ENCODE data around the gene CBLB.

CBLB gene

DNA sequence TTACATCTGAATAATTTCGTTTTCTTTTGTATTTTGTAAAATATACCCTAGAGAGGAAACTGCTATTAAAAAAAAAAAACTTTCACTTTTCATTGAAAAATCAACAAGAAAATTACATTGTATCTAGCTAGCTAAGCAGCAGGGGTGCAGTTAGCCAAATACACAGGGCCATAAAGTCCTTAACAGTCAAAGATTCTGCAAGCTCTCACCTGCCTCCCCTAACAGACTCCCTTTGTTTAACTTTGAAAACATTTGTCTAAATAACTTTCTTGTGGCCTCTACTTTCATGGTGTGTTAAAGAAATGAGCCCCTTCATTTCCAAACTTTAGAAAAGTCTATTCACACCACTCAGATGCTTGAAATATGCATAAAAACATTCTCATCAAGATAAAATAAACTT lies 23.3 kb downstream of the CBLB start:
- FAIRE-seq, result no peak

DNA sequence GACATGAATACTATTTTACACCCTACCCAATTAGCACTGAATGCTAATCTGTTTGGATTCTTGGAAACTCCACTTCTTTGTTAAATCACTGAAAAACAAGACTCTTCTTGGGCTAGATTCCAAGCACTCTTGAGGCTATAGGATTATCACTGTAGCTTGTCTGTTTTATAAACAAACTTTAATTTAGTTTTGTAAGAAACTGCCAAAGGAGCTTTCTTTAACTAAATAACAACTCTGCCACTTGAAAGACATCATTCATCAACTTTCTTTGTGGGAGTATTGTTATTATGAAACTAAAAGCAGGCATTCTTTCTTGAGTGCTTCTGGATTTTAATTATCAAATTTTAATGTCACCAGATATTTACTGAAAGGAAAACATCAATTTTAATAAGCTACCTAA lies 24.1 kb downstream of the CBLB start:
- FAIRE-seq, result no peak

DNA sequence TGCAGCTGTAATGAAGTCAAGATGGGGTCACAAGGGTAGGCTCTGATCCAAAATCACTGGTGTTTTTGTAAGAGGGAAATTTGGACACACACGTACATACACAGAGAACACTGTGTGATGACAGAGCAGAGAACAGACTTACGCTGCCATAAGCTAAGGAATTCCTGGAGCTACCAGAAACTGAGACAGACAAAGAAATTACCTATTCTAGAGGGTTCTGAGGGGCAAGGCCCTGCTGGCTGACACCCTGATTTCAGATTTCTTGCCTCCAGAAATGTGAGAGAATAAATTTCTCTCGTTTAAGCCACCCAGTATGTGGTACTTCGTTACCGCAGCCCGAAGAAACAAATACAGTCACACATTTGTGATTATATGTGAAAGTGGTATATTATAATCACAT lies 24.8 kb downstream of the CBLB start:
- no peak for FAIRE-seq

DNA sequence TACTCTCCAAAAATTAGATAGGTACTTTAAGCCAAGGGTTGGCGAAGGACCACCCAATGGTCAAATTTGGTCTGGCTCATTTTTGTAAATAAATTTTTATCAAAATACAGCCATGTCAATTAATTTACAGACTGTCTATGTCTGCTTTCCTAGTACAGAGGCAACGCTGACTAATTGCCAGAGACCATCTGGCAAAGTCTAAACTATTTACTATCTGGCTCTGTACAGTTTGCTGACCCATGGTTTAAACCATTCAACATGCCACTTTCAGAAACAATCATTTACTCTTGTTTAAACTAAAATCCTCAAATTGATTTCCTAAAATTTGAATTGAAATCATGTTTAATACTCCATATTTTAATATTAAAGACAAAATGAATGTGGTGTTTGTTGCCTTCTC lies 25.9 kb downstream of the CBLB start:
- FAIRE-seq, result no peak

DNA sequence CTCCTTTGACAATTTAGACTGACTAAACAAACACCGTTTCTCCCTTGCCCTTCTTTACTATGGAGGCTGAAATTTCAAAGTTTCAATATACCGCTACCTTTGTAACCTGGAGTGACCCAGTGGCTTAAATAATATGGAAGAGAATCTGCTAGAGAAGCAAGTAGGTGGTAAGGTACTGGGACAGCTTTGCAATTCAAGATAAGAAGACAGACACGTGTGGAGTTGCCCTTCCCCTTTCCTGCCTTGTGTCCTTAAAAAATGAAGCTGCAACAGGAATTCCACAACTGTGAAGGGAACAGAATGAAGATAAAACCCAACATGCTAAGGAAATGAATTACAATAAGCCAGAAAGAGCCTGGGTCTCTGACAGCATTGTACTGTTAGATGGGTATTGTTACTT lies 26.4 kb downstream of the CBLB start:
- FAIRE-seq, result no peak

DNA sequence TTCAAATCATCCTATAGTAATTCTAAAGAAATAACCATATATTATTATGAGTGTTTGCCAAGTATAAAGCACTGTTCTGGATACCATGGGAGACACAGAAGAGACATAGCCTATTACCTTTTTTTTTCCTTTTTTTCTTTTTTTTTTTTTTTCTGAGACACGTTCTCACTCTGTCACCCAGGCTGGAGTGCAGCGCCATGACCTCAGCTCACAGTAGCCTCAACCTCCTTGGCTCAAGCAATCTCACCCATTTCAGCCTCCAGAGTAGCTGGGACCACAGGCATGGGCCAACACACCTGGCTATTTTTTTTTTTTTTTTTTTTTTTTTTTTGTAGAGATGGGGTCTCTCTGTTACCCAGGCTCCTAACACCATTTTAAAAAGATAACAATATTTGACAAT lies 30.9 kb downstream of the CBLB start:
- no peak for FAIRE-seq

DNA sequence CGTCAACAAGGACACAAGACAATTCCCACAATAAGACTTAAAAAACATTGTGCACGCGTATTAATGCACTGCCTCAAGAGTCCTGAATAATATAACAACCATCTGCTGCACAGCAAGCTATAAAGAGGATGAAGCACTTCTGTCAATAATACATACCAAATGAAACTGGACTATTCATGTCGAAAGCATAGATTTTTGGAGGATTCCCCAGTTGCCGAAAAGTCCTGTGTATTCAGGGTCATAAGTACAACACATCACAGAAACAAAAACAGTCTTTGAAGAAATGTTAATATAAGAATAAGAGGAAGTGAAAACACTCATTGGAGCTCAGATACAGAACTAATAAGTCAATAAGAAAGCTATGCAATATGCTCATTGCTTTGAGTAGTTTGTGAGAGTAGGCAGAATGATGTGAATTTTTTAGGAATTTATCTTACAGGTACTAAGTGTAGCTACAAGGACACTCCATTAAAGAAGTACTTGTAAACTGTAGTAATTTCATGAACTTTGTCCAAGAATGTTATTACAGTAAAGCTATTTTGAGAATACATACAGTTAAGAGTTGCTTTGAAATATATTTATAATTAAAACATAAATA lies 31.6 kb downstream of the CBLB start:
- FAIRE-seq, result no peak

DNA sequence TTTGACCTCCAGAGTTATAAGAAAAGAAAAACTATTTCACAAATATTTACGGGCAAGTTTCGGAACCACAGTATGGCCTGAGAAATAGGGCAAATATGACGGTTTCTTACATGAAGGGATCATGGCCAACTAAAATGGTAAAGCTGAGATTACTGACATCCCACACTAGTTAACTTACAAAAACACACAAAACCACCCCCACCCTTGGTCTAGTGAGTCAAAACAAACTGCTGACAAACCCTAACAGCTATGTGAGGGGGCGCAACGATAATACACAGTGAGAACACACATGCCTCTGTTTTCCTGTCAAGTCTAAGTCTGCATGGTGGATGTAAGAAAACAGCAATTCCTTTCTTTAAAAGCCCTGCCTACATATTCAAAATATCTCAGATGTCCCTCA lies 32.3 kb downstream of the CBLB start:
- no peak for FAIRE-seq

DNA sequence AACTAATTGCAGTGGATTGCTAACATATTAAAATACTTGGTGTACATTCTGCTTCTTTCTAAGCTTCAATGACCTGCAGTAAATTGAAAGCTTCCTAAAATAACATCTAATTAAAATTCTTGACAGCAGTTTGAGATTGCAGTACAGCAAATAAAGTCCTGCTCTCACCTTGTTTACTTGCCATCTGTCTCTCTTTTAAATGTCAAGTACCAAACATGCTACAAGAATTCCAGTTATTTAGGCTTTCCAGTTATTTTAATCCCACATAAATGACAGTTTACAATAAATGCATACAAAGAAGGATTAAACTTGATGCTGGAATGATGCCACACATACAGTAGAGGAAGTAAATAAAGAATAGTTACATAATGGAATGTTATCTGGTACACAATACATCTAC lies 33.2 kb downstream of the CBLB start:
- FAIRE-seq, result no peak

DNA sequence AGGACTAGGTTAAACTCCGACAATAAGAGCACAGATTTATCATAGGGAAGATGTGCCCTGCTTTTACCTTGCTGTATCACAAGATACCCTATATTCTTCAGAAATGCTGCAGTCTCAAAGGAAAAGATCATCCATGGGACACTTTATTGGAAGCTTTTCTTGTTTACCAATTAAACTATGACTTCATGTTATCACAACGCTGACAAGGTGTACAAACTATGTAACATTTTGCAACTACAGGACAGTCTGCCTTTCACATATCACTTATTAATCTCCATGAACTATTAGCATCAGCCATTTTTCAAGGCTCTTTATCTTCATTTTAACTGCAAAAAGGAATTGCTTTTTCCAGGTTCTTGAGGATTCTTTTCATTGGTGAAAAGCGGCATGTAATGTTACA lies 34.0 kb downstream of the CBLB start:
- no peak for FAIRE-seq

DNA sequence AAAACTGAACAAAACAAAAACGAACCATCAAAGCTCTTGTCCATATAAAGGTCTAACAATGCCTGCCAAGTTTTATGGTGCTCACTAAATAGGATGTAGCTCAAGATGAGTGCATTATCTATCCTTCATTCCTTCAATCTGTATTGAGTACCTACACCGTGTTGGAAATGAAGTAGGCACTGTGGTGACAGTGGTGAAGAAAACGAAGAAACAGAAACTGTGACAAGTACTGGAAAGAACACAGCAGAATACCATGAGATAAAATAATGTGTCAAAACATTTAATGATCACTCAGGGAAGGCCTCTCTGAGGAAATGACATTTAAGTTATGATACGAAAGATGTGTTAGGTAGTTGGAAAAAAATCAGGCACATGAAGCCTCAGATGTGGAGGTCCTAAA lies 36.2 kb downstream of the CBLB start:
- FAIRE-seq, result no peak

DNA sequence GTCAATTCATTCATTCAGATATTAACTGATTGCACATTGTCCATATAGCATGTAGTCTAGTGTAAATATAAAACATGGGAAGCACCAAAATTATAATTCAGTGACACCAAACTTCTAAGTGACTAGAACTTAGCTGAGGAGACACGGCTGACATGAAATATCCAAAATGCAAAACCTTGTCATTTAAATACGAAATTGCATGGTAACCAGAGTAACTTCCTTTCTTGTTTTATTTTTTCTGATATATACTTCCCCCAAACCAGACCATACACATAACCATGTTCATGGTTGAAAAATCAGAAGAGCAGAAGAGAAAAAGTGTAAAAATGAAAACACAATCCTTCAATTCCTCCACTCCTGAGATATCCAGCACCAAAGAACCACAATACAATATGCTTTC lies 38.0 kb downstream of the CBLB start:
- no peak for FAIRE-seq

DNA sequence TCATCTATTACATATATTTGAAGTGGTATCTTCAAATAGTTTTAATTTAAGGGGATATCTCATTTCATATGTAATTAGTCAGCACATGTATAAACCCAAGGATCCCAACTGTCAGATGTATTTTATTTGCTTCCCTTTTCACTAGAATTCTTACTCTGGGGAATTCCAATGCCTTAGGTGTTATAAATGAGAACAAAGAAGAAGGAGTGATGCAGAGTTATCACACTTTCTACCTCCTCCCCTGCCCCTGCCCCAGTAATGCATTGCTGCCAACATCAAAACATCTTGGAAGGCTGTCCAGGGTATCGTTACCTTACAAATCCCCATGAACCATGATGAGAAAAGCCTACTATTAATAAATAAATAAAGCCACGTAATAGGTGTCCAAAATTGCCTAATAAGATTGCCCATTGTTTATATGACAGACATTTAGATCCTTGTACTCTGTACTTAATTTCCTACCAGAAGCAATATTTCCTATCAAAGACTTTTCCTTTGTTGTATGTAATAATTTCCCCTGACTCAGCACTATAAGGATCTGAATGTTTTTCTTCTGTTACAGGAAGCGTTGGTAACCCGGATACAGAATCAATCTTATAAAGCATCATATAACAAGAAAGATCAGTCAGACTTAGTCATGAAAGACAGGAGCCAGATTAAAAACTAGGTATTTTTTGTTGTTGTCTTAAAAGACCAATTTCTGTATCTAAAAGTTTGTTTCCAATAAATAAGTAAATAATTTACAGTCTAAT lies 38.8 kb downstream of the CBLB start:
- no peak for FAIRE-seq

DNA sequence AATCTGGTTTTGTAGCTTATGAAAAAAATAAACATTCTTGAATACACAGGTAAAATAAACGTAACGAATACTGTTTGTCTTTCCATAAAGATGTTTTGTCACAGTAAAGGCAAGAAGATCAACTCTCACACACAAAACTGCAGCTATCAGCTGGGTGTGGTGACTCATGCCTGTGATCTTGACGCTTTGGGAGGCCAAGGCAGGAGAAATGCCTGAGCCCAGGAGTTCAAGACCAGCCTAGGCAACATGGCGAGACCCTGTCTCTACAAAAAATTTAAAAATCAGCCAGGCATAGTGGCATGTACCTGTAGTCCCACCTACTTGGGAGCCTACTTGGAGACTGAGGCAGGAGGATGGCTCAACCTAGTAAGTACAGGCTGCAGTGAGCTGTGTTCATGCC lies 39.6 kb downstream of the CBLB start:
- FAIRE-seq, result no peak

DNA sequence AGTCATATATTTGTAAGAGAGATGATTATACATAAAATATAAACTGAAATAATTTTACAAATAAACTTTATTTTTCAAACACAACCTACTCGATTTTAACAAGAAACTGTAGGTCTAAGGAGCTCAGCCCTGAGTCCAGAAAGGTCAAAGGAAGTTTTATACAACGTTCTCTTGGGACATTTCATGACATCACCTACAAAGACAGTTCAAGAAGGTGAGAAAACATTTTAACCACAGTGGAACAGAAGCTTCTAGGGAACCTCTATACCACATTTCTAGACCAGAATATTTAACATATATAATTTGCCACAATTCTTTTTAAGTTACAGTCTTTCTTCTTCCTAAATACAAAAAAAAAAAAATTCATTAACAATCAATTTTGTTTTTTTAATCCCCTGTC lies 40.1 kb downstream of the CBLB start:
- no peak for FAIRE-seq

DNA sequence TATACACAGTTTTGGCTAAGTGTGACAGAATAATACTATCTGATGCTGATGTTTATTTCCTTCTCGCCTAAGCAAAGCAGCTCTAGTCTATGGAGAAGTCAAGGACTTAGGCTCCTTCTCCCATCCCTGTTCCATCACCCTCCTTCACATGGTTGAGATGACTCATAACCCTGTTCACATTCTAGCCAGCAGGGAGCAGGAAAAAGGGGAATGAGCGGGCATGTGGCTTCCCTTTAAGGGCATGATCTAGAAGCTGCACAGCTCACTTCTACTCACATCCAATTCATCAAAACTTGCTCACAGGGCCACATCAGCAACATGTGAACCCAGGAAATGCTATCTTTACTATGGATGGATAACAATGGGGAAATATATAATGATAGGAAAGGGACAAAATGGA lies 40.9 kb downstream of the CBLB start:
- FAIRE-seq, result no peak

DNA sequence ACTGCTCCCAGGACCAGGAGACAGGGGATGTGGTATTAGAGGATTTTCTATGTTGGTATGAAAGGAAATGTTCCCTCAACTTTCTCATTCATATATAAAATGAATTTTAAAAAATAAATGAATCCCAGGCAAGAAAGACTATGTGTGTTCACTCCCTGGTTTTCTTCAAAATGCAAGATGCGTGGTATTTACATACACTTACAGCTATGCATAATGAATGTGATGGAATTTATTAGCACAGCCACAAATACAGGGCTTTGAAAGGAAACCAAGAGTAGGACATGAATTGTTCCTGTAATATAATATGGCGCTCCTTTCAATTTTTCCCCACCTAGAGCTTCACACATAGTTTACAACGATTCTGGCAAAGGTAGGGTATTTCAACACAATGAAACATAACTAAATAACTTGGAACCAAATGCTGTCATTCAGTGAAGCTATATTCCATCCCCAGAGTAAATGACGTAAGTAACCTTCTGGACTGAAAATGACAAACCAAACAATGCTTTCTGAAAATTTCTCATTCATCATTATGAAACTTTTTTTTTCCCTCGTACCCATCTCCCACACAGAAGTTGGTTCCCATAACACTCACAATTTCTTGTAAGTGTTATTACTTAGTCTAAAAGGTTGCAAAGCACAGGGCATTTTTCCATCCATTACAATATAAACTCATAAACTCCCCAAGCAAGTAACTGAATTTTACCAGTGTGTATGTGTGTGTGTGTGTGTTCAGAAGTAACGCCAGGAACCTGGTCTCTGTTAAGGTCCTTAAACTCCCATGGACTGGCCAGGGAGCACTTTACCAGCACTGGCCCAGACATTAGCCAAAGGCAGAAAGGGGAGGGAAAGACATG lies 41.8 kb downstream of the CBLB start:
- FAIRE-seq, result no peak

DNA sequence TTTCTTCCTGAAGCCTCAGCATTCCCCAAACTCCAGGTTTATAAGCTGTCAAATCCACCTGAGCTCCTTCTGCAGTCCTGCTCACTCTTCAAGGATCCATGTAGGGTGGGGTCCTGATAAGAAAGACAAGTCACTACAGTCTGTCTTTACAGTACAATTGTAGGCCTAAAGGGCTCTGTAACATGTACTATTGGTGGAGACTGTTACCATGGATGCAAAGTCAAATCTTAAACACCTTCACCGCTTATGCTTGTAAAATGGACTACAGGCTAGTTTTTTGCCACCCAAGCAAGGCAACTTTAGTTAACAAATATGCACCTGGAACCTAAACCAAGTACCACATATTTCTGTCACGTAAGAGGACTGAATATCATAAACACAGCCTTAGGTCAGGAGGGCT lies 44.7 kb downstream of the CBLB start:
- FAIRE-seq, result no peak

DNA sequence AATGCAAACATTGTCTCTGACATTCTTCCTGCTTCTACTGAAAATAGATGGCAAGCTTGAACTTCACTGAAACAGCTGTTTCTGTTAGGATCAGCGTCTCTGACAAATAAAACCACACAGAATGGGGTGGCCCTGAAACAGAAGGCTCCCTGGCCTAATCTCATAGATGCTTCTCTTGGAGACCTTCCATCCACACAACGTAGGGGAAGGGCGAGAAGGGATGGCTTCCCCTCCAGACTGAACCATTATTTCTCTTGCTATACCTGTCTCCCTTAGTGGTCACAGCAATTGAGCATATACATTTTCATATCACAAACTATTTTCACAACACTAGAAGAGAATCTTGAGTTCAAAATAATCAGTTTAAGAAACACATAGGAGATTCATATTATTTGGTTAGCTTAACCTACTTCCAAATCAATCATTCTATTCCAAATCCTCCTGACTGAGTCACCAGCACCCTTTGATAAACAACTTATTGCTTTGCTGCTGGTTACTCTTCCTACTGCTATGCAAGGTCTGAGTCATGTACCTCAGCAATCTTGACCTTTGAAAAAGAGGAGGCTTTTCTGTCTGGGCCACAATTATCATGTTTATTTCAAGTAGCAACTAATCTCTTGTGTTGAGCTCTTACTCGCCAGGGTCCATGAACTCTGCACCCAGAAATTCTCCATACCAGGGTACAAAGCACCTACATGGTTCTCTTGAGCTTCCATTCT lies 45.5 kb downstream of the CBLB start:
- no peak for FAIRE-seq

DNA sequence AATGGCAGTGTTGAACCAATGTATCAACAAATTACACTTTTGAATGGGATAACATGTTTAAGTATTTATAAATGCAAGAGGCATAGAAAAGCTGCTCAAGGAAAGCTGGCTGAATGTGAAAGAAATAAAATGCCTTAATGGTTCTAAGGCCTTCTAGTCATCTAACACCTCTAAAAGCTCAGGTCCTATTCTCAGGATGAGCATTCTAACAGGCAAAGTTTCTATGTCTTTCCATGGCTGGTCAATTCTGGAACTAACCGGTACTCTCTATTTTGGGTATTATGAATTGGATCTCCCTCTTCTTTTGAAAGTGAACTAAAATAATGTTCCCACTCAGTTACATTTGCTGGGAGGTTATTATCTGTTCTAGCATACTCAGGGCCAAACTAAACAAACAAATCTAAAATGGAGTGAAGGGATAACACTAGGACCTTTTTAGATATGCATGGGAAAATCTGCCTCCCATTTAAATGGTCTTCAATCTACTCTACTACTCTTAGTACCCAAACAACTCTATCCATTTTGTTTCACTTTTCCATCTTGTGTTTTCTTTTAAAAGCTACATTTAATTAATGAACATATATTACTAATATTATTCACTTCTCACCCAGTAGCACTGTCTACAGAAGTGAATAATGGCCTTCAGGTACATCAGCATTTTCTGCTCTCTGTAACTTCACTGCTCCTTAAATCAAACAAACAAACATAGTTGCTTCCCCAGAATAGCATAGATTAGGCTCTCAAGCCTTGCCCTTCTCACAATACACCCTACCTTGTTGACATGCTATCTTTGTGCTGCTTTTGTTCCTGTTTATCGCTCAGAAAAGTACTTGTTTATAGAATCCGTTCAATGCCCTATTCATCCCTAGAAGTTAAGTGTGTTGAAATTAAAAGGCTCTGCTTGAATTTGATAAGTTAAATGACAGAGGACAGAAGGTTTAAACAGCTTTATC lies 46.4 kb downstream of the CBLB start:
- FAIRE-seq, result no peak

DNA sequence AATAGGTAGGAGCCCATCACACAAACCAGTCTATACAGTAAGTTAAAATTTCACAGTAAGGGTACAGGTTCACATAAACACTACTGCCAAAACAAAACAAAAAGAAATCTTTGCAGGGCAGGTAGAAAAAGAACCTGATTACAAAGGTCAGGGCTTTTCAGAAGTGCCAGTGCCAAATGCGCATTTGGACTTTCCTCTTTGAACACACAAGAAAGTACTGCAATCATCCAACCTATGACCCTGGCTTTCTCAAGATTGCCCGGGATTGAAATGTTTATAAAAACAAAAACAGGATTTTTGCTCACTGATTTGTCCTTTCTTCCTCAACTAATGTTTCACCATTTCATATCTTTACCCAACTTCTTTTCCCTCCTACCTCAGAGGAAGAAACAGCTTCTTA lies 47.4 kb downstream of the CBLB start:
- no peak for FAIRE-seq

DNA sequence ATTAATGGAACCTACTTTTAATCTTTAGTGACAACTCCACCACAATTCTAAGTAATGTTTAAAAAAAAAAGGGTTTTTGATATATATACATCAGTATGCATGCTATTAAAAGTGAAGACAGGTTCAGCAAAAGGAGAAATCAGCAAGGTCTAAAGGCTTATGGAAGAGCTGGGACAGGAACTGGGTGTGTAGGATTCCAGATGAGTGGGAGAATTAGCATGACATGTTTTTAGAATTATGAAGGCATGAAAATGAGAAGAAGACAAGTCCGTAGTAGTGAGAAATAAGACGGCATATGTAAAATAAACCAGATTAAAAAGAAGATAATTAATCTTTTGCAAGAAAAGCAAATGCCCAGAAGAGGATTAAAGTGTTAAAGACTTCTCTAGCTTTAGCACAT lies 52.0 kb downstream of the CBLB start:
- no peak for FAIRE-seq
